Stimulated activated naive B cell treated with anti-CD40 and anti-IgM and Interleukin-4, amounts not matched to agents 10 μg/mL and 1 μg/mL and 100 μg/mL, for 72 hours (primary cell): ENCODE measurements around the gene FGD5.

ENCODE experiments used
- ATAC-seq, 2 donors: fragments of 150-1000 bp; cut with Tn5 transposase; replicated peaks; 2 replicates each; pipeline ENCODE4 v1.10.0; 2021; ENCODE audit warnings: moderate library complexity in 1 of 2
- DNase-seq: peaks from one replicate; pipeline ENCODE4 v3.0.0; 2021
- H3K27ac Mint-ChIP-seq: one replicate; pipeline ENCODE4 v1.8.0; 2022; ENCODE audit warnings: mild to moderate bottlenecking, mixed read lengths
- H3K27me3 Mint-ChIP-seq, 2 donors: one replicate each; pipeline ENCODE4 v1.8.0; 2022; ENCODE audit warnings: mixed read lengths in 2 of 2
- H3K36me3 Mint-ChIP-seq, 2 donors: one replicate each; pipeline ENCODE4 v1.8.0; 2022; ENCODE audit warnings: mixed read lengths in 2 of 2, mild to moderate bottlenecking in 1 of 2
- H3K4me1 Mint-ChIP-seq, 2 donors: one replicate each; pipeline ENCODE4 v1.8.0; 2022; ENCODE audit warnings: mixed read lengths in 2 of 2, mild to moderate bottlenecking in 1 of 2
- H3K4me3 Mint-ChIP-seq, 2 donors: one replicate each; pipeline ENCODE4 v1.8.0; 2022; ENCODE audit warnings: mild to moderate bottlenecking in 2 of 2, mixed read lengths in 2 of 2, moderate library complexity in 1 of 2
- H3K9me3 Mint-ChIP-seq, 2 donors: one replicate each; pipeline ENCODE4 v1.8.0; 2022; ENCODE audit warnings: mixed read lengths in 2 of 2, mild to moderate bottlenecking in 1 of 2

FGD5 gene

DNA sequence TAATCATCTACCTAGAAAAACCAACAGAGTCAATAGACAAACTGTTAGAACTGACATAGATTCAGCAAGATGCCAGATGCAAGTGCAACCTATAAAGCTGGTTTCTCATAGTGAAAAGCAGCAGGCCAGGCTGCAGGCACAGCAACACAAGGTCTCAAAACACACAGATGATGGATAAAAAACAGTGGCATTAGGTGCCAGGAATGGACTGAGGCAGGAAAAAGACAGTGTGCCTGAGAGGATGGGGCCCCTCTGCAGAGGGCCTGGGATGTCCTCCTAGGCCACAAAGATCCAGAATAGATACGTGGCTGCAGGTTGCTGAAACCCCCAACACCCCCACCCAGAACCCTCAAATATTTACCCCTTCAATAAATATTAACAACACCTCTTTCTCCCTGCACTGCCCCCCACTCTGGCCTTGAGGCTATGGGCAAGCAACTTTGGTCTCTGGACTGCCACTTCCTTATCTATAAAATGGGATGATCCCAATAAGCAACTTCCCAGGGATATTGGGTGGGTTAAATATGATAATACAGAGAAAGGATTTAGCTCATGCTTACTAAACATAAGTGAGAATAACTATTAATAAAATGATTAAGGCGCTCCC lies 35.2 kb upstream of the FGD5 start:
- Mint-ChIP-seq H3K4me1 (no peaks in the 10 kb centered on the region), H3K9me3 (peaks cover 4 to 7% of the 10 kb centered on the region in 2 donors), H3K4me3 (no peak overlapping the region), H3K27ac (no peak overlapping the region), H3K27me3 (peaks cover 34 to 43% of the 10 kb centered on the region in 2 donors), H3K36me3 (peaks cover 0 to 3% of the 10 kb centered on the region in 2 donors)
- ATAC-seq (no peak), DNase-seq (no peak)

DNA sequence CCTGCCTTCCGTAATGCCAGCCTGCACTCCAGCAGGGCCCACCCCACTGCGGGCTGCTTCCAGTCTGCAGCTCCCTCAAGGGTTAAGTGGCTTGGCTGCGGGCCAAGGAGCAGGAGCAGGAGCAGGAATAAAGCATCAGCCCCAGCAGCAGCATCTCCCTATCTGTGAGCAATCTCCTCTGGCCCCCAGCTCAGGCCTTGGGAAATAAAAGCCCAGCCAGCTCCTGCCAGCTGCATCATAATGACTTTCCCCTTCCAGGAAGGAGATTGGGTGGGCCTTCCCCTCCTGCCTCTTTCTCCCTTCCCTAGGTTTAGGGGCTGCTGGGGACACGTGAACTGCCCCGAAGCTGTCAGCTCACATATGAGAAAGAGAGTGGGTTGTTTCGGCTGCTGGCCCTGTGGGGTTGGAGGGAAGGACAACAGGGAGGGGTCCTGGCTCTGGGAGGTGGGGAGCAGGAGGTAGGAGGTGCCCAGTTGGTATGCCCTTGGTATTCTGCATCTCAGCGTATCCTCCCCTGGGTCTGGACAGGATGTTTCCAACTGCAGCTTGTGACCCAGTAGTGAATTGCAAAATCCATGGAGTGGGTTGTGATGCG lies 34.6 kb upstream of the FGD5 start:
- H3K4me3 Mint-ChIP-seq: no peak overlapping the region
- ATAC-seq (no peak), DNase-seq (no peak)
- H3K36me3 Mint-ChIP-seq: no peaks in the 10 kb centered on the region
- peaks cover 34 to 46% of the 10 kb centered on the region in 2 donors for H3K27me3 Mint-ChIP-seq
- H3K4me1 Mint-ChIP-seq: no peaks in the 10 kb centered on the region
- peaks cover 0 to under 1% of the 10 kb centered on the region in 2 donors for H3K9me3 Mint-ChIP-seq
- no peak overlapping the region for H3K27ac Mint-ChIP-seq

DNA sequence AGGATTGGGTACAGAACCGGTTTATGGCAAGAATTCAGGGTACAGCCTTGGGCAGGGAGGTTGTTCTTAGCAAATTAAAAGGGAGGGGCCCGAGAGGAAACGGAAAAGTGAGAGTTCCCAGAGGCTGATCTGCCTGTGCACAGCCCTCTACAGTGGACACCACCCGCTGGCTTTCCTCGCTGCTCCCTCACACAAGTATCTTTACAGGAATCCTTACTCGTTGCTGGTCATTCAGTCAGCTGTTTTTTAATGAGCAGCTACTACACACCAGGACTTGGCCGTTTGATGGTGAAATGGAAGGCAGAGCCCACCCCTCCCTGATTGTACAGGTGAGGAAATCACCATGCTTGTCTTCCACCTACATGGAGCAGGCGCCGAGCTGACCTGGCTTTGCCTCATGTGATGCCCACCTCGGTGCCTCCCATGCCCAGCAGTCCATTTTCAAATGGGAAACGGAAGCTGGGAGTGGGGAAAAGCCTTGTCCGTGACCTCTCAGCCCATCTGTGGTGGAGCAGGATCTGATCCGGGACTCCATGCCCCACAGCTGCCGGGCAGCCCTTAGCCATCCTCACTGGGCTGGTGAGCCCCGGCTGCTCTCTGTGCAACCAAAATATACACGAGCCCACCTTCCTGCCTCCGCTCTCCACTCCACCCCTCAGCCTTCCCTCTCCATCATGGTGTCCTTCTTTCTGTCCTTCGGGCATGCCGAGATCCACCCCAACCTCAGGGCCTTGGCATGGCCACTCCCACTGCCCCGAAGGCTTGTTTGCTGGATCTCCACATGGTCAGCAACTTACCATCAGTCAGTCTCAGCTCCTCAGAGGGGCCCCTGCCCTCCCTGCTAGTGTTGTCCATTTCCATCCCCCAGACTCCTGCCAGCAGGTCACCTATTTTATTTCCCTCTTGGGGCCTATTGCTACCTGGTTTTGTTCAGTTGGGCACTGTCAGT lies 33.3 kb upstream of the FGD5 start:
- DNase-seq: no peak
- peaks cover 41 to 59% of the 10 kb centered on the region in 2 donors for H3K27me3 Mint-ChIP-seq
- no peak for ATAC-seq
- H3K4me1 Mint-ChIP-seq: no peaks in the 10 kb centered on the region
- no peaks in the 10 kb centered on the region for H3K36me3 Mint-ChIP-seq
- no peak overlapping the region for H3K27ac Mint-ChIP-seq
- H3K9me3 Mint-ChIP-seq: no peaks in the 10 kb centered on the region
- no peak overlapping the region for H3K4me3 Mint-ChIP-seq

DNA sequence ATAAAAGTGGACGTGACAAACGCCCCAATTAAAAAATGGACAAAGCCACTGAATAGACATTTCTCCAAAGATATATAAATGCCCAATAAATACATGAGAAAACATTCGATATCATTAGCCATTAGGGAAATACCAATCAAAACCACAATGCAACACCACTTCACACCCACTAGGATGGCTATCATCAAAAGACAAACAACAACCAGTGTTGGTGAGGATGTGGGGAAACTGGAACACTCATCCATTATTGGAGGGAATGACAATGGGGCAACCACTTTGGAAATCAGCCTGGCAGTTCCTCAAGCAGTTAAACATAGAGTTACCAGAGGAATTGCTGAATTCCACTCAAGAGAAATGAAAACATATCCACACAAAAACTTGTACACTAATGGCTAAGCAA lies 32.4 kb upstream of the FGD5 start:
- no peaks in the 10 kb centered on the region for H3K36me3 Mint-ChIP-seq
- H3K9me3 Mint-ChIP-seq: no peaks in the 10 kb centered on the region
- no peaks in the 10 kb centered on the region for H3K4me1 Mint-ChIP-seq
- H3K27me3 Mint-ChIP-seq: peaks cover 46 to 62% of the 10 kb centered on the region in 2 donors
- no peak for ATAC-seq
- no peak for DNase-seq
- no peak overlapping the region for H3K27ac Mint-ChIP-seq
- H3K4me3 Mint-ChIP-seq: no peak overlapping the region

DNA sequence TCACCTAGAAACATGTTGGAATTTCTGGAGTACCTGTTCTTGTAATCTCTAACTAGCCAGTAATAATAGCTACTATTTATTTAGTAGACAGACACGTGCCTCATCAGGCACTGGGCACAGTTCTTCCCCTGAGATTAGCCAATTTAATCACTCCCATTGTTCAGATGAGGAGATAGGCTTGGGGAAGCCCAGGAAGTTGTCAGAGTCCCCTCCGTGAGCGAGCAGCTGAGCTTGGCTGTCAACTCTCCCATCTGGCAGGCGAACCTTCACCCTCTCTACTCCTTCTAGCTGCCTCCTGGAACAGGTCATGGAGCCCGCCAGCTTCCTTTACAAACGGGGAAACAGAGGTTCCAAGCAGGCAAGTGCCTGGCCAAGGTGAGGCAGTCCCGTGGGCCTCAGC lies 31.1 kb upstream of the FGD5 start:
- peaks cover 45 to 67% of the 10 kb centered on the region in 2 donors for H3K27me3 Mint-ChIP-seq
- H3K36me3 Mint-ChIP-seq: no peaks in the 10 kb centered on the region
- no peak overlapping the region for H3K27ac Mint-ChIP-seq
- no peaks in the 10 kb centered on the region for H3K4me1 Mint-ChIP-seq
- no peak overlapping the region for H3K4me3 Mint-ChIP-seq
- DNase-seq (no peak), ATAC-seq (no peak)
- H3K9me3 Mint-ChIP-seq: no peaks in the 10 kb centered on the region

DNA sequence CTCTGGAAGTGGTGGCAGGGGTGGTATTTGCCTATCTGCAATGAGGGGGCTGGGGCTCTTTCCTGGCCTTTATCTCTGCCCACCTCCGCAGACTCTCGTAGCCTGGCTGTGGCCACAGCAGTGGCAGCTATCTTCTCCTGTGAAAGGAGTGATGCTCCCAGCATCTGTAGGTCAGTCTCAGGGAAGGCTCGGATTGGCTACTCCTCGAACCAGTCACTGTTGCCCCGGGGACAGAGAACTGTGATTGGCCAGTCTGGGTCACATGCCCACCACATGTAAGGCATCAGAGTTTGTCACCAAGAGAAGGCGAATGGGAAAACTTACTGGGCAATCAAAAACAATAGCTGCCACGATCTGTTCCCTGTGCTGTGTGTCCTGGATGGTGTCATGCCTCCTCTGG lies 30.1 kb upstream of the FGD5 start:
- Mint-ChIP-seq H3K4me3 (no peak overlapping the region), H3K36me3 (no peaks in the 10 kb centered on the region), H3K27me3 (peaks cover 43 to 72% of the 10 kb centered on the region in 2 donors), H3K4me1 (no peaks in the 10 kb centered on the region), H3K9me3 (no peaks in the 10 kb centered on the region), H3K27ac (no peak overlapping the region)
- ATAC-seq (no peak), DNase-seq (no peak)

DNA sequence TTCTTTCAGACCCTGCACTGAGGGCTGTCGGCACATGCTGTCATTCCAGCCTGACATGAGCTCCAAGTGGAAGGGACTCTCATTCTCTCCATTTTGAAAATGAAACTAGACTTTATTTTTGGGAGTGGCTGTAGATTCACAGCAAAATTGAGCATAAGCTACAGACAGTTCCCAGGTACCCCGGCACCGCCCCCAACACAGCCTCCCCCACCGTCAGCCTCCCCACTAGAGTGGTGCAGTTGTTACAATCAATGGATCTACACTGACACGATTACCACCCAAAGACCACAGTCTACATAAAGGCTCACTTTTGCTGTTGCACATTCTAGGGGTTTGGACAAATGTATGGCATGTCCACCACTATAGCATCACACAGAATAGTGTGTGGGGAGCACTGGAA lies 29.5 kb upstream of the FGD5 start:
- no peak overlapping the region for H3K27ac Mint-ChIP-seq

DNA sequence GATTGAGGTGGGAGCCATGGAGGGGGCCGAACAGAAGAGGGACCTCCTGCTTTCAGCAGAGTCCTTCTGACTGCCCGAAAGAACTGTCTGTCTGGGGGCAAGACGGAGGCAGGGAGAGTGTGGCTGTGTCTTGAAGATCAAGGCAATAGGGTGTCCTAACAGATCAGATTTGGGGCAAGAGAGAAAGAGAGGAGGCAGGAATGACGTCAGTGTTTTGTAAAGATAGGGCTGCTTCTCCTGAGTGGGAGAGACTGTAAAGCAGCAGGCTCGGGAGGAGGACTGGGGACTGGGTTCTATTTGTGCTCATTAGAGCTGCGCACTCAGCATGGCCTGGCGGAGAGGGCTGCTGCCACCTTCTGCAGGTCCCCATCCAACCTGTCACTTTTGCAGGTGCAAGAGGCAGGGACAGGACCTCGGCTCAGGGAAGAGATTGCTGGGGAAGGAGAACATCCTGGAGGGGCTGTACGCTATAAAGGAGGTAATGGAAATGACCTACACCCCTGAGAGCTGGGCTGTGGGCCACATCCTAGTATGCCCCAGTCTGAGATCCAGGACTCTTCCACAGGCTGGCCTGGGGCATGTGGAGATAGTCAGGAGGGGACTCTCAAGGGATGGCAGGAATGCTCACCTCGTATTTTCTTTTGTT lies 29.0 kb upstream of the FGD5 start:
- Mint-ChIP-seq H3K4me3 (no peak overlapping the region), H3K27me3 (peaks cover 36 to 66% of the 10 kb centered on the region in 2 donors), H3K4me1 (no peaks in the 10 kb centered on the region), H3K36me3 (no peaks in the 10 kb centered on the region), H3K9me3 (no peaks in the 10 kb centered on the region), H3K27ac (no peak overlapping the region)
- ATAC-seq: no peak
- DNase-seq: no peak

More for the DNA sequence above, 29.5 kb upstream of the FGD5 start:
- Mint-ChIP-seq H3K27me3 (peaks cover 42 to 71% of the 10 kb centered on the region in 2 donors), H3K4me3 (no peak overlapping the region), H3K36me3 (no peaks in the 10 kb centered on the region), H3K4me1 (no peaks in the 10 kb centered on the region), H3K9me3 (no peaks in the 10 kb centered on the region)
- DNase-seq (no peak), ATAC-seq (no peak)

DNA sequence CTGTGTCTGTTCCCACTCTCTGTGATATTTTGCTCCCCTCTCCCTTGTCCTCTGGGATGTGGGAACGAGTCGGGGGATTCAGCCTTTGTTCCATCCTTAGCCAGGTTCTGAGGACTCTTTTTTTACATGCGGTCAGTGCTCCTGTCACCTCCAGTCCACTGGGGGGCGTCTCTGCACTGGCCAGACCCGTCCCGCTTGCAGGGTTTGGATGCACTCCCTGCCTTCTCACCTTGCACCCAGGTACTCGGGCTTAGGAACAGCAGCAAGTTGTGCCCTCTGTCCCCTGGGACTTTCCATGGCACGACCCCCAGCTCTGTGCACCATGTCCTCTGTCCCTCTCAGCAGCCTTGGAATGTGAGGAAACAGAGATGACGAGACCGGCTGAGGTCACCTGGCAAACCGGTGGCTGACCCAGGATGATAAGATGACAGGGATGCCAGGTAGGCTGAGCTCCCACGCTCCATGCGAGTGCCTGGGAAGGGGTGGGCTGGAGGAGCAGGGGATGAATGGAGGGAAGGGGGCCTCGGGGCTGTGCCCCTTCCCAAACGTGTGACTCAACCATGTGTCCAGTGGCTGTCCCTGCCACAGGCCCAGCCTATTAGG lies 27.3 kb upstream of the FGD5 start:
- H3K27me3 Mint-ChIP-seq: peaks cover 29 to 52% of the 10 kb centered on the region in 2 donors
- H3K9me3 Mint-ChIP-seq: no peaks in the 10 kb centered on the region
- no peak overlapping the region for H3K27ac Mint-ChIP-seq
- no peaks in the 10 kb centered on the region for H3K4me1 Mint-ChIP-seq
- H3K4me3 Mint-ChIP-seq: no peak overlapping the region
- peak; percentile 12 for DNase-seq
- ATAC-seq: peak; percentile 78 to 81
- no peaks in the 10 kb centered on the region for H3K36me3 Mint-ChIP-seq

DNA sequence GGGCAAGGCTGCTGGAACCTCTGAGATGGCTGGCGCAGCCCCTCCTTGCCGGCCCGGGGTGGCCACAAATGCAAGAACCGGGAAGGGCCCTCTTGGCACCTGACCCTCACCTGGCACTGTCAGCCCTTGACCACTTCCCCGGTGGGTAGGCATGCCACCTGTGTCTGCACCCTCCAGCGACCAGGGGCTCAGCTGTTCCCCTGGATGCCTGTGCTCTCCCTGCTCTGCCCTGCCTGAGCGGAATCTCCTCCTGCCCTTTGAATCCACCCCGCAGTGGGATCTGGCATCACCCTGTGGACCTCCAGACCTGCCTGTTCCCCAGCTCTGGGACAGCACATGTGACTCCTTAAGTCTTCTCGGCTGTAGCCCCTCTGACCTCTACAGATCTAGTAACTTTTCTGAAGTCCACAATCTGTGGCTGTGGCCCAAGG lies 26.1 kb upstream of the FGD5 start:
- Mint-ChIP-seq H3K9me3 (no peaks in the 10 kb centered on the region), H3K4me1 (no peaks in the 10 kb centered on the region), H3K36me3 (no peaks in the 10 kb centered on the region), H3K4me3 (no peak overlapping the region), H3K27ac (peak overlapping the region; percentile 60), H3K27me3 (peaks cover 29 to 41% of the 10 kb centered on the region in 2 donors)
- ATAC-seq: no peak
- DNase-seq: no peak

DNA sequence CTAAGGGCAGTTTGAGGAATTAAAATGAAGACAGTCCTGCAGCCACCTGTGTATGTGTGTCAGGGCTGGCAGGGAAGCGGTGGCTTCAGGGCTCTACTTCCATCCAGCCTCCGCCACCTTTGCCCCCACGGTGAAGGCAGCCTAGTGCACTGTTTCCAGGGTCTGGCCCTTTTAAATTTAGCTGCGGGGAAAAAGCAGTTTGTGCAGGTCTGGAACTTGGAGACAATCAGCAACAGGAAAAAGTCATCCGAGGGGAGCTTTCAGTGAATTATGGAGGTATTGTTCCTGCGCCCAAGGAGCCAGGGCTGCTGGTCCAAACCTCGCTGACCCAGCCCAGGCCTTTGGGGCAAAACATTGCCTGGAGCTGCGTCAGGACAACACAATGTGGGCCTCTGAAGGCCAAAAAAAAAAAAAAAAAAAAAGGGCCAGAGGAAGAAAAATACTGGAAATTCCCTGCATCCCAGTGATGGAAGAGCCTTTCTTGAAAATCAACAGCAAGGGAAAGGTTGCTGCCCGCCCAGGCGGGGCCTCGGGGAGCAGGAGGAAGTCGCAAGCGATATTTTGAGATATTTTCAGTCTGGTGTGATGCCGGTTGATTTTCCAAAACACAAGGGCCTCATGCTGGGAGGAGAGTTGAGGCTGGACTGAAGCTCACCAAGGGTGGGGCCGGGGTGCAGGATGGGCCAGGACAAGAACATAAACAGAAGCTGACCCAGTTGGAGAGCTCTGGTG lies 25.5 kb upstream of the FGD5 start:
- Mint-ChIP-seq H3K36me3 (no peaks in the 10 kb centered on the region), H3K27me3 (peaks cover 24 to 40% of the 10 kb centered on the region in 2 donors), H3K4me3 (no peak overlapping the region), H3K9me3 (no peaks in the 10 kb centered on the region), H3K4me1 (no peaks in the 10 kb centered on the region), H3K27ac (no peak overlapping the region)
- DNase-seq: no peak
- ATAC-seq: no peak

DNA sequence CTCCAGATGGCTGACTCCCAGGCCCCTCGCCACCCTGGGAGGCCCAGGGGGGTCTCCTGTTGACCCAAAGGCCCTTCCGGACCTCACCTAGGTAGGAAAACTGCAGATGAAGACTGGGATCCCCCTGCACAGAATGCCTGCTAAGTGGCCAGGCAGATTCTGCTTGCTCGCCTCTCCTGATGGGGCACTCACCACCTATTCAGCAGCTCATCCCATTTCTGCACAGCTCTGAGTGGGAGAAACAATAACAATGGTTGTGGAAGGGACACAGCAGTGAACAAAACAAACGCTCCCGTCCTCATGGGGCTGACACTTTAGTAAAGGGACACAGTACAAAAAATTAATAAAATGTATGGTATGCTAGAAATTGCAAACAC lies 24.9 kb upstream of the FGD5 start:
- no peaks in the 10 kb centered on the region for H3K9me3 Mint-ChIP-seq
- DNase-seq: no peak
- H3K4me1 Mint-ChIP-seq: no peaks in the 10 kb centered on the region
- H3K27me3 Mint-ChIP-seq: peaks cover 23 to 41% of the 10 kb centered on the region in 2 donors
- no peak overlapping the region for H3K4me3 Mint-ChIP-seq
- ATAC-seq: no peak
- H3K36me3 Mint-ChIP-seq: no peaks in the 10 kb centered on the region
- H3K27ac Mint-ChIP-seq: no peak overlapping the region

DNA sequence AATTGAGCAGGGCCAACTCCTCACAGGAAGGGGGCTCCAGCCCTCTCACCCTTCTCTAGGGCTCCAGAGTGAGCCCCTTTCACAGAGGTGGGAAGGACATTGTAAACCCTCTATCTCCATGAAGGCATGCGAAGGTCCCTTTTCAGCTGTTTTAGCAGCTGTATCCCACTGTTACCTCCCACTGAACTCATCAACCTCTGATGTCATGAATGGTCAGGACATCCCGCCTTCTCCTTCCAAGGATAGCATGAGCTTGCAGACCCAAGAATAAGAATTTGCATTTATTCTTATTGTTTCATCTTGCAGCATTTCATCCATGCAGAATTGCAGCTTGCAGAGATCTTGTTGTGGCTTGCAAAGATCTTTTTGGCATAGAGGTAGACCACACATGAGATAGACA lies 24.3 kb upstream of the FGD5 start:
- H3K4me1 Mint-ChIP-seq: no peaks in the 10 kb centered on the region
- ATAC-seq (no peak), DNase-seq (no peak)
- no peak overlapping the region for H3K4me3 Mint-ChIP-seq
- no peak overlapping the region for H3K27ac Mint-ChIP-seq
- no peaks in the 10 kb centered on the region for H3K36me3 Mint-ChIP-seq
- peaks cover 22 to 36% of the 10 kb centered on the region in 2 donors for H3K27me3 Mint-ChIP-seq
- H3K9me3 Mint-ChIP-seq: no peaks in the 10 kb centered on the region
